Small intestine (tissue), 16 donors: ENCODE data around the gene SRRM3. TPM values are rescaled to one million over a fixed set of nuclear protein-coding genes. Genes with fewer than 3 reads are reported as not detected.
"Not testable (repeated sequence)": the region's sequence is repeated elsewhere in the genome, so short reads cannot be mapped to it uniquely, and the experiment has no call there.

Source experiments
- DNase-seq, 2 donors: peaks; one replicate each; pipeline versions ENCODE4 v3.0.0 to v3.0.0-alpha.2; 2013
- FAIRE-seq: peaks from 2 replicates; lab custom pipeline; 2012; peaks lifted over from hg19 to GRCh38; lab: Jason Lieb, UNC
- H3K27ac ChIP-seq, 3 donors: one replicate each; pipeline ENCODE4 v1.5.1; 2013; ENCODE audit warnings: low read length in 2 of 3, mild to moderate bottlenecking in 2 of 3, control low read depth in 1 of 3, inconsistent platforms in 1 of 3, low read depth in 1 of 3, moderate library complexity in 1 of 3
- H3K27me3 ChIP-seq, 3 donors: one replicate each; pipeline ENCODE4 v1.6.1; 2013; ENCODE audit warnings: low read length in 3 of 3, inconsistent platforms in 1 of 3; ENCODE audit not compliant: control insufficient read depth in 3 of 3, insufficient read depth in 3 of 3
- H3K36me3 ChIP-seq, 3 donors: one replicate each; pipeline ENCODE4 v1.6.1; 2013; ENCODE audit warnings: low read length in 3 of 3, inconsistent platforms in 1 of 3, low read depth in 1 of 3, mild to moderate bottlenecking in 1 of 3, moderate library complexity in 1 of 3; ENCODE audit not compliant: control insufficient read depth in 3 of 3, insufficient read depth in 2 of 3
- H3K4me1 ChIP-seq, 3 donors: one replicate each; pipeline ENCODE4 v1.6.1; 2013; ENCODE audit warnings: low read length in 2 of 3, inconsistent platforms in 1 of 3, low read depth in 1 of 3, mild to moderate bottlenecking in 1 of 3, moderate library complexity in 1 of 3; ENCODE audit not compliant: control insufficient read depth in 3 of 3, insufficient read depth in 2 of 3
- H3K4me3 ChIP-seq, 3 donors: one replicate each; pipeline ENCODE4 v1.5.1; 2013; ENCODE audit warnings: low read length in 3 of 3, control low read depth in 1 of 3, inconsistent platforms in 1 of 3, low read depth in 1 of 3, mild to moderate bottlenecking in 1 of 3, moderate library complexity in 1 of 3
- H3K9me3 ChIP-seq, 2 donors: one replicate each; pipeline ENCODE4 v1.6.1; 2013; ENCODE audit warnings: low read depth in 1 of 2, low read length in 1 of 2; ENCODE audit not compliant: control insufficient read depth in 2 of 2, insufficient read depth in 1 of 2
- WGBS, 3 donors: extraction: QIAGEN DNeasy Blood & Tissue Kit; methylation state at CpG; one replicate each; pipeline ENCODE4 v1.1.7; 2013; 5-methylcytosine and 5-hydroxymethylcytosine counted together
- long read RNA-seq, 10 donors: transcript quantifications; one replicate each; lab custom pipeline, GENCODE V29; 2026
- polyA plus RNA-seq, 4 donors: library from polyadenylated mRNA; stranded (reverse) in 3 of 4; unstranded in 1 of 4; fragments of 200-250 nt in 3 of 4; fragments of 120-200 nt in 1 of 4; gene quantifications; one replicate each; pipeline versions ENCODE4 v1.2.1 to v1.2.3, GENCODE V29; 2013
- donor health status: healthy with polysubstance abuse.
- donor health status: control.
- donor health status: control.
- donor health status: Bipolar disorder and iron deficiency.
- donor health status: healthy.

SRRM3 gene, protein sequence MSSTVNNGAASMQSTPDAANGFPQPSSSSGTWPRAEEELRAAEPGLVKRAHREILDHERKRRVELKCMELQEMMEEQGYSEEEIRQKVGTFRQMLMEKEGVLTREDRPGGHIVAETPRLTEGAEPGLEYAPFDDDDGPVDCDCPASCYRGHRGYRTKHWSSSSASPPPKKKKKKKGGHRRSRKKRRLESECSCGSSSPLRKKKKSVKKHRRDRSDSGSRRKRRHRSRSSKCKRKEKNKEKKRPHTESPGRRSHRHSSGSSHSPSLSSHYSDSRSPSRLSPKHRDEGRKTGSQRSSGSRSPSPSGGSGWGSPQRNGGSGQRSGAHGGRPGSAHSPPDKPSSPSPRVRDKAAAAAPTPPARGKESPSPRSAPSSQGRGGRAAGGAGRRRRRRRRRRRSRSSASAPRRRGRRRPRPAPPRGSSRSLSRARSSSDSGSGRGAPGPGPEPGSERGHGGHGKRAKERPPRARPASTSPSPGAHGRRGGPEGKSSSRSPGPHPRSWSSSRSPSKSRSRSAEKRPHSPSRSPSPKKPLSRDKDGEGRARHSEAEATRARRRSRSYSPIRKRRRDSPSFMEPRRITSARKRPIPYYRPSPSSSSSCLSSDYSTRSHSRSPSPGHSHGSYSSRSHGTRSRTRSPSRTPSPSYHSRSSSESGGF
- polyA plus RNA-seq, result 1 to 10 TPM in 2 of 4 donors, under 1 TPM in 1, not detected in 1; 0.93 to 2.8 (median 1.6) TPM
- long read RNA-seq, donor 1, result 0 reads
- long read RNA-seq, donor 2, result 0 reads
- long read RNA-seq, donor 3, result 0 reads
- long read RNA-seq, donor 4, result 0 reads
- long read RNA-seq, donor 5, result 0 reads
- long read RNA-seq, donor 6, result 0 reads
- long read RNA-seq, donor 7, partial matches to known transcripts, result 59 of 111 reads
- long read RNA-seq, donor 7, other reads (novel, unspliced or antisense), result 51 of 111 reads
- long read RNA-seq, donor 8, result 0 reads
- long read RNA-seq, donor 9, result 0 reads
- long read RNA-seq, donor 10, result 0 reads

- WGBS, 3 donors, result 3 to 4% (median 3%) methylated on average over 34 to 57 of the region's 57 CpGs
- peaks cover 0 to 2% (median 0%) of the 10 kb centered on the region in 3 donors for H3K4me1 ChIP-seq
- H3K4me3 ChIP-seq, result peak within 1 kb of the TSS in 1 of 3 donors; percentile 19
- DNase-seq (peak; percentile 56 to 85), FAIRE-seq (no peak)
- no peak within 1 kb of the TSS for H3K27ac ChIP-seq
- H3K27me3 ChIP-seq, result peaks cover 0 to 4% (median 0%) of the 10 kb centered on the region in 3 donors
- H3K9me3 ChIP-seq, result no peaks in the 10 kb centered on the region
- H3K36me3 ChIP-seq, result no peaks in the 10 kb centered on the region
Observed at GRCh38 chr7:76201732-76202665, at the start of gene SRRM3. TSS of gene SRRM3 (plus strand) at chr7:76201896. CDS start at chr7:76235067, 33,171 bp downstream.

- Histone ChIP-seq H3K9me3 (no peaks in the 10 kb centered on the region), H3K4me3 (no peak overlapping the region), H3K27me3 (peaks cover 0 to 12% (median 0%) of the 10 kb centered on the region in 3 donors), H3K4me1 (no peaks in the 10 kb centered on the region), H3K27ac (no peak overlapping the region), H3K36me3 (no peaks in the 10 kb centered on the region)
- DNase-seq (no peak), FAIRE-seq (no peak)
- WGBS, 3 donors, result 79 to 91% (median 83%) methylated on average over 5 of the region's 5 CpGs
Observed at GRCh38 chr7:76151932-76152331, 49.8 kb upstream of the SRRM3 start.

- H3K27me3 ChIP-seq, result peaks cover 0 to 12% (median 0%) of the 10 kb centered on the region in 3 donors
- not testable (repeated sequence) for H3K27ac ChIP-seq, FAIRE-seq, DNase-seq, H3K36me3 ChIP-seq, H3K4me1 ChIP-seq, H3K9me3 ChIP-seq, H3K4me3 ChIP-seq
- WGBS, 3 donors, result 52 to 64% (median 61%) methylated on average over 5 of the region's 5 CpGs
Observed at GRCh38 chr7:76153571-76154230, 48.0 kb upstream of the SRRM3 start.

DNA sequence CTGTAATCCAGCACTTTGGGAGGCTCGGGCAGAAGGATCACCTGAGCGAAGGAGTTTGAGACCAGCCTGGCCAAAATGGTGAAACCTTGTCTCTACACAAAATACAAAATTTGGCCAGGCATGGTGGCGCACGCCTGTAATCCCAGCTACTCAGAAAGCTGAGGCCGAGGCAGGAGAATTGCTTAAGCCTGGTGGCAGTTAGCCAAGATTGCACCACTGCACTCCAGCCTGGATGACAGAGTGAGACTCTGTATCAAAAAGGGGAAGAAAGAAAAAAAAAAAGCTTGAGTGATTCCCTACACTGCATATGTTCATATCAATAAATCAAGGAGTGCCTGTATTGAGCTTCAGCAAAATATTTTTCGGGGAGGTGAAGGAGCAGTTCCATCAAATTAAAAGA, 45.8 kb upstream of the SRRM3 start:
- FAIRE-seq, result no peak

GRCh38 chr7:76156992-76157685, 44.6 kb upstream of the SRRM3 start:
- not testable (repeated sequence) for H3K27ac ChIP-seq, H3K27me3 ChIP-seq, DNase-seq, H3K9me3 ChIP-seq, FAIRE-seq, H3K36me3 ChIP-seq, H3K4me3 ChIP-seq, H3K4me1 ChIP-seq
- WGBS, 3 donors, result 59 to 80% (median 79%) methylated on average over 2 of the region's 2 CpGs

More for the DNA sequence above, 45.8 kb upstream of the SRRM3 start:
- Histone ChIP-seq H3K4me3 (no peak overlapping the region), H3K27ac (no peak overlapping the region), H3K27me3 (peaks cover 0 to 3% (median 0%) of the 10 kb centered on the region in 3 donors), H3K9me3 (no peaks in the 10 kb centered on the region), H3K4me1 (no peaks in the 10 kb centered on the region), H3K36me3 (no peaks in the 10 kb centered on the region)
- WGBS, 3 donors, result 61 to 63% (median 62%) methylated on average over 6 of the region's 6 CpGs
- DNase-seq, result no peak

- FAIRE-seq, result not testable (repeated sequence)
- 91 to 94% (median 93%) methylated on average over 10 of the region's 10 CpGs for WGBS, 3 donors
Observed at GRCh38 chr7:76158416-76158815, 43.3 kb upstream of the SRRM3 start.

More at GRCh38 chr7:76158416-76158815, 43.3 kb upstream of the SRRM3 start:
- not testable (repeated sequence) for DNase-seq, H3K27me3 ChIP-seq, H3K4me3 ChIP-seq, H3K27ac ChIP-seq, H3K36me3 ChIP-seq, H3K9me3 ChIP-seq, H3K4me1 ChIP-seq
